ENCODE results near the gene DNASE1. TPM values are rescaled to one million over a fixed set of nuclear protein-coding genes. Genes with fewer than 3 reads are reported as not detected.

DNASE1 gene
- polyA plus RNA-seq, 1 donor from 2014 or later, result 47.8 TPM

DNA sequence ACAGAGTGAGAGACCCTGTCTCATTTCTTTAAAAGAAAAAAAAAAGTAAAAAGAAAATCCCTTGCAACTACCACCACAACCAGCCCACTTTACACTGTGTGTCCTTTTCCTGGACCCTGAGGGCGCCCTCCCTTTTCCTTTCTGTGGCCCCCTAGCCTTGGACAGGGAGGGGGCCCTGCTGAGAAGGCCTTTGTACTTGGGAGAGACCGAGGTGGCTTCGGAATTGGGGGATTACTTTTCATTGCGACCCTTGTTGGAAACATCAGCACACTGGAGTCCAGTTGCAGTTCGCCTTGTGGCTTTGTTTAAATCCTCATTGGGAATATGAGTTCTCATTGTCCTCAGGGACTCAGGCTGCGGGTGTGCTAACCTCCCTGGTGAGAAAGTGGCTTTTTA lies 9.4 kb upstream of the DNASE1 start:
- no peak for TF ChIP-seq MXI1 (conservative IDR thresholded peaks at IDR 0.05; ENCODE audit: poor library complexity, severe bottlenecking)
- Histone ChIP-seq H3K36me3 (ENCODE audit: insufficient read depth, low read length) (no peaks in the 10 kb centered on the region), H3F3A (ENCODE audit: insufficient read depth, low read length, poor library complexity, severe bottlenecking) (no peaks in the 10 kb centered on the region), H3K27ac (ENCODE audit: low read length) (peak overlapping the region; percentile 20), H3K27me3 (ENCODE audit: insufficient read depth, low read depth, low read length) (no peaks in the 10 kb centered on the region), H4K20me1 (ENCODE audit: insufficient read depth) (no peaks in the 10 kb centered on the region), H3K9me3 (ENCODE audit: low read length) (no peaks in the 10 kb centered on the region), H3K9me2 (ENCODE audit: insufficient read depth, low read length) (no peaks in the 10 kb centered on the region), H3K4me2 (ENCODE audit: low read length) (no peak overlapping the region), H3K9ac (ENCODE audit: low read length) (peak overlapping the region; percentile 17), H3K4me3 (ENCODE audit: low read length) (peak overlapping the region; percentile 3), H3K79me2 (replicated peaks; ENCODE audit: insufficient read depth, low read length) (no peaks in the 10 kb centered on the region), H2AFZ (ENCODE audit: low read depth, low read length) (no peak overlapping the region)

GRCh38 chr16:3645504-3646347 lies 8.8 kb upstream of the DNASE1 start:
- H4K20me1 ChIP-seq (ENCODE audit: insufficient read depth), result no peaks in the 10 kb centered on the region
- H3K36me3 ChIP-seq (ENCODE audit: insufficient read depth, low read length), result no peaks in the 10 kb centered on the region
- no peak overlapping the region for H2AFZ ChIP-seq (ENCODE audit: low read depth, low read length)
- H3K27ac ChIP-seq (ENCODE audit: low read length), result peak overlapping the region; percentile 20
- no peaks in the 10 kb centered on the region for H3F3A ChIP-seq (ENCODE audit: insufficient read depth, low read length, poor library complexity, severe bottlenecking)
- H3K79me2 ChIP-seq (replicated peaks; ENCODE audit: insufficient read depth, low read length), result no peaks in the 10 kb centered on the region
- TF ChIP-seq EZH2 (IDR thresholded peaks at IDR 0.05; ENCODE audit: borderline replicate concordance, insufficient read depth, low read length, poor library complexity, severe bottlenecking), result no peak
- no peak for TF ChIP-seq EP300 (conservative IDR thresholded peaks at IDR 0.05; ENCODE audit: poor library complexity, severe bottlenecking)
- peak; percentile 32 for TF ChIP-seq POLR2AphosphoS5 (IDR thresholded peaks at IDR 0.05)
- peak; percentile 32 for TF ChIP-seq MXI1 (conservative IDR thresholded peaks at IDR 0.05; ENCODE audit: poor library complexity, severe bottlenecking)
- TF ChIP-seq SMC3 (conservative IDR thresholded peaks at IDR 0.05; ENCODE audit: poor library complexity), result no peak
- TF ChIP-seq TAF1 (IDR thresholded peaks at IDR 0.05; ENCODE audit: low read depth), result no peak
- peak overlapping the region; percentile 3 for H3K4me3 ChIP-seq (ENCODE audit: low read length)
- H3K9me2 ChIP-seq (ENCODE audit: insufficient read depth, low read length), result no peaks in the 10 kb centered on the region
- no peaks in the 10 kb centered on the region for H3K9me3 ChIP-seq (ENCODE audit: low read length)
- H3K27me3 ChIP-seq (ENCODE audit: insufficient read depth, low read depth, low read length), result no peaks in the 10 kb centered on the region
- H3K9ac ChIP-seq (ENCODE audit: low read length), result peak overlapping the region; percentile 17
- no peak overlapping the region for H3K4me2 ChIP-seq (ENCODE audit: low read length)

- Histone ChIP-seq H3K79me2 (replicated peaks; ENCODE audit: insufficient read depth, low read length) (no peaks in the 10 kb centered on the region), H3K9me3 (ENCODE audit: low read length) (no peaks in the 10 kb centered on the region), H3K9me2 (ENCODE audit: insufficient read depth, low read length) (no peaks in the 10 kb centered on the region), H3K27ac (ENCODE audit: low read length) (no peak overlapping the region), H2AFZ (ENCODE audit: low read depth, low read length) (no peak overlapping the region), H4K20me1 (ENCODE audit: insufficient read depth) (no peaks in the 10 kb centered on the region), H3K9ac (ENCODE audit: low read length) (no peak overlapping the region), H3K36me3 (ENCODE audit: insufficient read depth, low read length) (no peaks in the 10 kb centered on the region), H3K4me2 (ENCODE audit: low read length) (no peak overlapping the region), H3F3A (ENCODE audit: insufficient read depth, low read length, poor library complexity, severe bottlenecking) (no peaks in the 10 kb centered on the region), H3K27me3 (ENCODE audit: insufficient read depth, low read depth, low read length) (no peaks in the 10 kb centered on the region), H3K4me3 (ENCODE audit: low read length) (no peak overlapping the region)
- TF ChIP-seq EZH2 (IDR thresholded peaks at IDR 0.05; ENCODE audit: borderline replicate concordance, insufficient read depth, low read length, poor library complexity, severe bottlenecking) (no peak), CTCF (IDR thresholded peaks at IDR 0.05; ENCODE audit: poor library complexity, severe bottlenecking) (no peak), RAD21 (conservative IDR thresholded peaks at IDR 0.05) (no peak), REST (IDR thresholded peaks at IDR 0.05; ENCODE audit: borderline replicate concordance) (no peak), POLR2AphosphoS5 (IDR thresholded peaks at IDR 0.05) (no peak)
Observed at GRCh38 chr16:3646348-3646920, 8.1 kb upstream of the DNASE1 start.

Data from neural cell (in vitro differentiated cells).